ENCODE measurements around the gene S100A10.

Gene S100A10

GRCh38 chr1:151988405-151988923 is 5.2 kb downstream of the S100A10 start:
- no peak for DNase-seq (ENCODE audit: low spot score)

- no peak for DNase-seq (ENCODE audit: low spot score)
Observed at GRCh38 chr1:151986501-151987190, 7.0 kb downstream of the S100A10 start.

GRCh38 chr1:151985768-151986167 is 7.9 kb downstream of the S100A10 start:
- DNase-seq (ENCODE audit: low spot score) = no peak

GRCh38 chr1:151985270-151985669 is 8.4 kb downstream of the S100A10 start:
- no peak for DNase-seq (ENCODE audit: low spot score)

GRCh38 chr1:151984313-151984956 is 9.2 kb downstream of the S100A10 start:
- DNase-seq (ENCODE audit: low spot score) = peak; percentile 88

GRCh38 chr1:151982300-151983005 is 11.2 kb downstream of the S100A10 start:
- DNase-seq (ENCODE audit: low spot score) = no peak

- no peak for DNase-seq (ENCODE audit: low spot score)
Observed at GRCh38 chr1:151981178-151981525, 12.5 kb downstream of the S100A10 start.

- DNase-seq (ENCODE audit: low spot score) = no peak
Observed at GRCh38 chr1:151980287-151981177, 13.1 kb downstream of the S100A10 start.

GRCh38 chr1:151978922-151979321 is 14.7 kb downstream of the S100A10 start:
- no peak for DNase-seq (ENCODE audit: low spot score)

- DNase-seq (ENCODE audit: low spot score) = no peak
Observed at GRCh38 chr1:151977662-151978230, 15.9 kb downstream of the S100A10 start.

- DNase-seq (ENCODE audit: low spot score) = no peak
Observed at GRCh38 chr1:151976858-151977257, 16.8 kb downstream of the S100A10 start.

- DNase-seq (ENCODE audit: low spot score) = no peak
Observed at GRCh38 chr1:151976015-151976343, 17.7 kb downstream of the S100A10 start.

- DNase-seq (ENCODE audit: low spot score) = no peak
Observed at GRCh38 chr1:151975311-151976014, 18.2 kb downstream of the S100A10 start.

- peak; percentile 85 for DNase-seq (ENCODE audit: low spot score)
Observed at GRCh38 chr1:151972542-151973248, 21.0 kb downstream of the S100A10 start.

GRCh38 chr1:151970626-151971025 is 23.0 kb downstream of the S100A10 start:
- DNase-seq (ENCODE audit: low spot score) = no peak

GRCh38 chr1:151970128-151970527 is 23.5 kb downstream of the S100A10 start:
- DNase-seq (ENCODE audit: low spot score) = no peak

- no peak for DNase-seq (ENCODE audit: low spot score)
Observed at GRCh38 chr1:151968791-151969399, 24.8 kb downstream of the S100A10 start.

GRCh38 chr1:151968058-151968457 is 25.6 kb downstream of the S100A10 start:
- DNase-seq (ENCODE audit: low spot score) = peak; percentile 82

GRCh38 chr1:151967091-151967490 is 26.6 kb downstream of the S100A10 start:
- DNase-seq (ENCODE audit: low spot score) = no peak

- DNase-seq (ENCODE audit: low spot score) = no peak
Observed at GRCh38 chr1:151966061-151966460, 27.6 kb downstream of the S100A10 start.

Data from activated CD4-positive, alpha-beta T cell treated with anti-CD3 and anti-CD28 coated beads, Interleukin-2, Interleukin-4, amounts not matched to agents 100 ng/mL and 50 ng/mL, durations not matched to agents 16 hours and 8 hours (primary cell).